Endothelial cell of umbilical vein (primary cell): ENCODE data around the gene CTBP2. TPM values are rescaled to one million over a fixed set of nuclear protein-coding genes. Genes with fewer than 3 reads are reported as not detected.

ENCODE experiments used
- BruUV-seq: library from RNA; stranded (reverse); fragments of 400-500 nt; replicated peaks from 2 replicates; lab custom pipeline; 2021; lab: Mats Ljungman, UMichigan
- CTCF ChIA-PET: fragments of 300-600, 350-600 bp; sonication (Branson Sonifier 250); formaldehyde crosslinking; loops from one replicate; lab custom pipeline; 2021; ENCODE audit warnings: antibody characterized with exemption, inconsistent platforms; lab: Charles Lee
- POLR2A ChIA-PET: fragments of 300-600, 350-600 bp; sonication (Branson Sonifier 250); formaldehyde crosslinking; loops from one replicate; lab custom pipeline; 2021; ENCODE audit warnings: antibody characterized with exemption, inconsistent platforms; lab: Charles Lee
- DNase-seq: peaks from one replicate; pipeline ENCODE4 v3.0.0-alpha.2; 2011; ENCODE audit warnings: low read depth, low spot score
- FAIRE-seq: peaks from 2 replicates; lab custom pipeline; 2011; peaks lifted over from hg19 to GRCh38; lab: Jason Lieb, UNC
- H2AFZ ChIP-seq: 2 replicates; pipeline ENCODE4 v1.6.0; 2012; ENCODE audit warnings: low read depth, low read length, control low read depth, inconsistent platforms
- H3K27ac ChIP-seq: 2 replicates; pipeline ENCODE4 v1.5.1; 2011; ENCODE audit warnings: low read depth, mild to moderate bottlenecking, control low read depth, low read length, moderate library complexity; ENCODE audit not compliant: insufficient read depth
- H3K27me3 ChIP-seq, 2 experiments: 2 replicates each; pipeline versions ENCODE4 v1.6.0 to v1.6.1; 2011; ENCODE audit warnings: low read length in 2 of 2, mixed read lengths in 1 of 2; ENCODE audit not compliant: control insufficient read depth in 2 of 2, insufficient read depth in 2 of 2
- H3K36me3 ChIP-seq, 2 experiments: 2 replicates in 1 of 2; 3 replicates in 1 of 2; pipeline ENCODE4 v1.5.1; 2011; ENCODE audit warnings: low read length in 2 of 2, mild to moderate bottlenecking in 1 of 2, moderate library complexity in 1 of 2; ENCODE audit not compliant: control insufficient read depth in 2 of 2, insufficient read depth in 2 of 2; ENCODE audit errors: extremely low read depth in 1 of 2
- H3K4me1 ChIP-seq: 3 replicates; pipeline ENCODE4 v1.5.1; 2011; ENCODE audit warnings: mild to moderate bottlenecking, low read length; ENCODE audit not compliant: control insufficient read depth, insufficient read depth; ENCODE audit errors: extremely low read depth
- H3K4me2 ChIP-seq: 2 replicates; pipeline ENCODE4 v1.6.1; 2011; ENCODE audit warnings: low read length, control low read depth, mixed read lengths; ENCODE audit not compliant: insufficient read depth
- H3K4me3 ChIP-seq, 3 experiments: fragments of 200-600 bp in 1 of 3; sonication (generic), shearing (Covaris generic) in 1 of 3; replicated peaks in 1 of 3; 2 replicates each; pipeline ENCODE4 v1.5.1; 2011 to 2016; ENCODE audit warnings: control low read depth in 3 of 3, low read length in 3 of 3, mild to moderate bottlenecking in 2 of 3, inconsistent platforms in 1 of 3, low read depth in 1 of 3, moderate library complexity in 1 of 3; ENCODE audit not compliant: insufficient read depth in 1 of 3
- H3K79me2 ChIP-seq: 2 replicates; pipeline ENCODE4 v1.6.0; 2012; ENCODE audit warnings: low read length, inconsistent platforms; ENCODE audit not compliant: control insufficient read depth, insufficient read depth
- H3K9ac ChIP-seq: replicated peaks from 2 replicates; pipeline ENCODE3; 2011; ENCODE audit warnings: low read length, control low read depth; ENCODE audit not compliant: insufficient read depth; ENCODE audit errors: extremely low read depth
- H3K9me1 ChIP-seq: replicated peaks from 3 replicates; pipeline ENCODE4 v1.6.0; 2011; ENCODE audit warnings: mild to moderate bottlenecking, low read length; ENCODE audit not compliant: control insufficient read depth, insufficient read depth; ENCODE audit errors: extremely low read depth
- H3K9me3 ChIP-seq: replicated peaks from 2 replicates; pipeline ENCODE4 v1.5.1; 2012; ENCODE audit warnings: low read length, inconsistent platforms; ENCODE audit not compliant: control insufficient read depth, insufficient read depth
- H4K20me1 ChIP-seq: replicated peaks from 2 replicates; pipeline ENCODE3; 2011; ENCODE audit warnings: mild to moderate bottlenecking, low read length; ENCODE audit not compliant: control insufficient read depth, insufficient read depth; ENCODE audit errors: extremely low read depth
- EZH2 ChIP-seq: IDR thresholded peaks from 2 replicates; pipeline ENCODE4 v1.6.1; 2012; ENCODE audit warnings: borderline replicate concordance, low read depth, mild to moderate bottlenecking, moderate library complexity, low read length, inconsistent platforms; ENCODE audit not compliant: severe bottlenecking
- FOS ChIP-seq: IDR thresholded peaks from 2 replicates; pipeline ENCODE4 v1.6.1; 2011; ENCODE audit warnings: mild to moderate bottlenecking, low read length, moderate library complexity, borderline replicate concordance; ENCODE audit not compliant: insufficient read depth
- GATA2 ChIP-seq: IDR thresholded peaks from 2 replicates; pipeline ENCODE4 v1.7.0; 2011; ENCODE audit warnings: low read depth, mild to moderate bottlenecking, moderate library complexity, mixed read lengths, low read length; ENCODE audit not compliant: insufficient read length, insufficient read depth
- JUN ChIP-seq: IDR thresholded peaks from 2 replicates; pipeline ENCODE4 v1.6.1; 2011; ENCODE audit warnings: borderline replicate concordance, low read depth; ENCODE audit not compliant: insufficient read length, insufficient read depth
- MYC ChIP-seq: IDR thresholded peaks from one replicate; pipeline ENCODE4 v1.6.1; 2011; ENCODE audit warnings: mild to moderate bottlenecking, low read depth, low read length
- POLR2A ChIP-seq: IDR thresholded peaks from 2 replicates; pipeline ENCODE4 v1.6.1; 2012; ENCODE audit warnings: low read depth, mild to moderate bottlenecking, control low read depth, low read length
- POLR2AphosphoS5 ChIP-seq: IDR thresholded peaks from 2 replicates; pipeline ENCODE4 v1.6.1; 2012; ENCODE audit warnings: low read depth, mild to moderate bottlenecking, control low read depth, low read length, moderate library complexity; ENCODE audit not compliant: insufficient read depth
- dilution Hi-C: fragments of 300-500 bp; cut with MboI; formaldehyde crosslinking; loops from one replicate; pipeline ENCODE4 v1.15.0; 2019; ENCODE audit warnings: low sequenced_read_pairs; ENCODE audit not compliant: extremely low pct_ligation_motif_present
- intact Hi-C: fragments of 100-400 bp; cut with micrococcal nuclease; formaldehyde crosslinking; loops from one replicate; pipeline ENCODE4 v1.10.0; 2022
- polyA plus RNA-seq, 4 experiments: library from polyadenylated mRNA; depleted of rRNA in 3 of 4; stranded (reverse) in 3 of 4; unstranded in 1 of 4; fragments of >200 nt; gene quantifications; 2 replicates each; pipeline versions ENCODE4 v1.2.1 to v1.2.3, GENCODE V29; 2011 to 2012; ENCODE audit warnings: missing spikeins in 1 of 4
- total RNA-seq: library from RNA; stranded (reverse); gene quantifications from 2 replicates; pipeline ENCODE4 v1.2.3, GENCODE V29; 2021
- TF ChIP-seq, protein P1 (sequence below), 2 donors: IDR thresholded peaks; 1 replicate in 1 of 2; 2 replicates in 1 of 2; pipeline ENCODE4 v1.5.1; 2011; ENCODE audit warnings: low read length in 2 of 2, mild to moderate bottlenecking in 2 of 2, moderate library complexity in 2 of 2, control low read depth in 1 of 2, inconsistent platforms in 1 of 2, low read depth in 1 of 2; ENCODE audit not compliant: insufficient read depth in 1 of 2; ENCODE audit errors: extremely low read depth in 1 of 2
- TF ChIP-seq, protein P2 (sequence below): IDR thresholded peaks from 2 replicates; pipeline ENCODE4 v1.6.1; 2011; ENCODE audit not compliant: insufficient read depth, insufficient read length

Gene CTBP2
- total and polyA plus RNA-seq, 2 donors (not counting 3 experiments of a cell fraction or from before 2014, with no cell fraction given): 118 to 128 TPM

GRCh38 chr10:125104559-125104958 lies 55.8 kb downstream of the CTBP2 start:
- Histone ChIP-seq H2AFZ (no peak overlapping the region), H3K9me1 (no peaks in the 10 kb centered on the region), H3K4me2 (no peak overlapping the region), H3K27ac (no peak overlapping the region), H3K4me3 (no peak overlapping the region), H3K79me2 (peaks cover 97% of the 10 kb centered on the region), H3K9me3 (no peaks in the 10 kb centered on the region), H3K9ac (no peak overlapping the region), H3K36me3 (peaks cover 2 to 38% of the 10 kb centered on the region in 2 experiments), H3K27me3 (no peaks in the 10 kb centered on the region), H4K20me1 (peaks cover 4% of the 10 kb centered on the region), H3K4me1 (peaks cover 8% of the 10 kb centered on the region)
- DNase-seq: no peak
- no TSS peak for BruUV-seq
- intact Hi-C loops (no loop called here), dilution Hi-C loops (no loop called here)
- ChIA-PET POLR2A (no interaction called here), CTCF (interaction anchor here (1.3 kb wide), 1 partner anchor 56 kb away, joined by 3 read pairs; no protein-coding TSS in a partner anchor)
- TF ChIP-seq GATA2 (no peak), POLR2AphosphoS5 (no peak), POLR2A (no peak), EZH2 (no peak), MYC (no peak), JUN (no peak), FOS (no peak)
- TF ChIP-seq, protein P1, sequence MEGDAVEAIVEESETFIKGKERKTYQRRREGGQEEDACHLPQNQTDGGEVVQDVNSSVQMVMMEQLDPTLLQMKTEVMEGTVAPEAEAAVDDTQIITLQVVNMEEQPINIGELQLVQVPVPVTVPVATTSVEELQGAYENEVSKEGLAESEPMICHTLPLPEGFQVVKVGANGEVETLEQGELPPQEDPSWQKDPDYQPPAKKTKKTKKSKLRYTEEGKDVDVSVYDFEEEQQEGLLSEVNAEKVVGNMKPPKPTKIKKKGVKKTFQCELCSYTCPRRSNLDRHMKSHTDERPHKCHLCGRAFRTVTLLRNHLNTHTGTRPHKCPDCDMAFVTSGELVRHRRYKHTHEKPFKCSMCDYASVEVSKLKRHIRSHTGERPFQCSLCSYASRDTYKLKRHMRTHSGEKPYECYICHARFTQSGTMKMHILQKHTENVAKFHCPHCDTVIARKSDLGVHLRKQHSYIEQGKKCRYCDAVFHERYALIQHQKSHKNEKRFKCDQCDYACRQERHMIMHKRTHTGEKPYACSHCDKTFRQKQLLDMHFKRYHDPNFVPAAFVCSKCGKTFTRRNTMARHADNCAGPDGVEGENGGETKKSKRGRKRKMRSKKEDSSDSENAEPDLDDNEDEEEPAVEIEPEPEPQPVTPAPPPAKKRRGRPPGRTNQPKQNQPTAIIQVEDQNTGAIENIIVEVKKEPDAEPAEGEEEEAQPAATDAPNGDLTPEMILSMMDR (IDR thresholded peaks at IDR 0.05; ENCODE audit: extremely low read depth in 1 of 2, insufficient read depth in 1 of 2, low read depth in 1 of 2, low read length in 2 of 2): no peak
- TF ChIP-seq, protein P2, sequence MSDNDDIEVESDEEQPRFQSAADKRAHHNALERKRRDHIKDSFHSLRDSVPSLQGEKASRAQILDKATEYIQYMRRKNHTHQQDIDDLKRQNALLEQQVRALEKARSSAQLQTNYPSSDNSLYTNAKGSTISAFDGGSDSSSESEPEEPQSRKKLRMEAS: no peak
- no peak for FAIRE-seq
